ENCODE results near the gene RBMS3.

- TF ChIP-seq, protein P1, sequence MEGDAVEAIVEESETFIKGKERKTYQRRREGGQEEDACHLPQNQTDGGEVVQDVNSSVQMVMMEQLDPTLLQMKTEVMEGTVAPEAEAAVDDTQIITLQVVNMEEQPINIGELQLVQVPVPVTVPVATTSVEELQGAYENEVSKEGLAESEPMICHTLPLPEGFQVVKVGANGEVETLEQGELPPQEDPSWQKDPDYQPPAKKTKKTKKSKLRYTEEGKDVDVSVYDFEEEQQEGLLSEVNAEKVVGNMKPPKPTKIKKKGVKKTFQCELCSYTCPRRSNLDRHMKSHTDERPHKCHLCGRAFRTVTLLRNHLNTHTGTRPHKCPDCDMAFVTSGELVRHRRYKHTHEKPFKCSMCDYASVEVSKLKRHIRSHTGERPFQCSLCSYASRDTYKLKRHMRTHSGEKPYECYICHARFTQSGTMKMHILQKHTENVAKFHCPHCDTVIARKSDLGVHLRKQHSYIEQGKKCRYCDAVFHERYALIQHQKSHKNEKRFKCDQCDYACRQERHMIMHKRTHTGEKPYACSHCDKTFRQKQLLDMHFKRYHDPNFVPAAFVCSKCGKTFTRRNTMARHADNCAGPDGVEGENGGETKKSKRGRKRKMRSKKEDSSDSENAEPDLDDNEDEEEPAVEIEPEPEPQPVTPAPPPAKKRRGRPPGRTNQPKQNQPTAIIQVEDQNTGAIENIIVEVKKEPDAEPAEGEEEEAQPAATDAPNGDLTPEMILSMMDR (IDR thresholded peaks at IDR 0.05): no peak
- TF ChIP-seq POLR2A (IDR thresholded peaks at IDR 0.05): no peak
These were observed 316.6 kb downstream of the RBMS3 start for GRCh38 chr3:29597376-29598008.
